ENCODE measurements around the gene SYS1. TPM values are rescaled to one million over a fixed set of nuclear protein-coding genes. Genes with fewer than 3 reads are reported as not detected.

SYS1 gene
- total RNA-seq, 1 donor, result 31.8 TPM

DNA sequence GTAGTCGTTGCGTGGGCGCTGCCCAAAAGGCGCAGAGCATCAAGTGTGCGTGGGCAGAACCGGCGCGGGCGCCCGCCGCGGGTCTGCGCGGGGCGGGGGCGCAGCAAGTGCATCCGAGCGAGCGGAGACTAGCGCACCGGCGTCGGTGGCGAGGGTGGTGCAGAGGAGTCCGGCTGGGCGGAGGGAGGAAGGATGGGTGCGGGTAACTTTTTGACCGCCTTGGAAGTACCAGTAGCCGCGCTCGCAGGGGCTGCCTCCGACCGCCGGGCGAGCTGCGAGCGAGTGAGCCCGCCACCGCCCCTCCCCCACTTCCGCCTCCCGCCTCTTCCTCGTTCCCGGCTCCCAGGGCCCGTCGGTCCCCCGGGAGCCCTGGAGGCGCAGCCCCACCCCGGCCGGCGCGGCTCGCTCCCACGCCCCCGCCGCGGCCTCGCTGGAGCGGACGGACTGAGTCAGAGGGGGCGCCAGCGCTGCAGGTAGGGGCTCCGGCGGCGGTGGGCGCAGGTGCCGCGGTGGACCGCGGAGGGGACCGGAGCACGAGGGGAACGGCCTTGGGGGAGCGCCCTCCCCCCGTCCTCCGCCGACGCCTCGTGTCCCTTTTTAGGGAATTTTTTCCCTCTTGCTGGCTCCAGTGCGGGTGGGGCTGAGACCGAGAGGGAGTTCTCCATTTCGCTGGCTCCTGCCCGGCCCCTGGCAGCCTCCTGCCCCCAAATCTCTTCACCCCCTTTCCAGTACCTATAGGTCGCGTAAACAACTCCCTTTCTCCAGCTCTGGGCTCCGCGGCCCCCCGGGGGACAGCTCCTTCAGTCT is 43.5 kb downstream of the SYS1 start:
- TF ChIP-seq, protein P1, sequence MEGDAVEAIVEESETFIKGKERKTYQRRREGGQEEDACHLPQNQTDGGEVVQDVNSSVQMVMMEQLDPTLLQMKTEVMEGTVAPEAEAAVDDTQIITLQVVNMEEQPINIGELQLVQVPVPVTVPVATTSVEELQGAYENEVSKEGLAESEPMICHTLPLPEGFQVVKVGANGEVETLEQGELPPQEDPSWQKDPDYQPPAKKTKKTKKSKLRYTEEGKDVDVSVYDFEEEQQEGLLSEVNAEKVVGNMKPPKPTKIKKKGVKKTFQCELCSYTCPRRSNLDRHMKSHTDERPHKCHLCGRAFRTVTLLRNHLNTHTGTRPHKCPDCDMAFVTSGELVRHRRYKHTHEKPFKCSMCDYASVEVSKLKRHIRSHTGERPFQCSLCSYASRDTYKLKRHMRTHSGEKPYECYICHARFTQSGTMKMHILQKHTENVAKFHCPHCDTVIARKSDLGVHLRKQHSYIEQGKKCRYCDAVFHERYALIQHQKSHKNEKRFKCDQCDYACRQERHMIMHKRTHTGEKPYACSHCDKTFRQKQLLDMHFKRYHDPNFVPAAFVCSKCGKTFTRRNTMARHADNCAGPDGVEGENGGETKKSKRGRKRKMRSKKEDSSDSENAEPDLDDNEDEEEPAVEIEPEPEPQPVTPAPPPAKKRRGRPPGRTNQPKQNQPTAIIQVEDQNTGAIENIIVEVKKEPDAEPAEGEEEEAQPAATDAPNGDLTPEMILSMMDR (IDR thresholded peaks at IDR 0.05; ENCODE audit: extremely low read depth, low read depth, low read length), result no peak
- peak; percentile 96 for DNase-seq (ENCODE audit: insufficient read length, low spot score, missing footprints)
- H3K27me3 ChIP-seq (ENCODE audit: insufficient read depth, low read length), result no peaks in the 10 kb centered on the region
- no peaks in the 10 kb centered on the region for H3K36me3 ChIP-seq (ENCODE audit: insufficient read depth, low read length)
- H3K4me1 ChIP-seq (ENCODE audit: insufficient read depth, low read length), result peaks cover 12% of the 10 kb centered on the region
- peak overlapping the region; percentile 93 for H3K4me2 ChIP-seq (ENCODE audit: insufficient read depth, low read length)
- no peaks in the 10 kb centered on the region for H3K9me3 ChIP-seq (ENCODE audit: low read depth, low read length)
- H3K27ac ChIP-seq (ENCODE audit: low read depth, low read length), result peak overlapping the region; percentile 76
- peaks cover 3% of the 10 kb centered on the region for H3K79me2 ChIP-seq (ENCODE audit: insufficient read depth, low read length)
- H4K20me1 ChIP-seq (ENCODE audit: insufficient read depth, low read length), result peaks cover 5% of the 10 kb centered on the region
- H2AFZ ChIP-seq (ENCODE audit: low read length), result peak overlapping the region; percentile 83
- H3K4me3 ChIP-seq (ENCODE audit: insufficient read depth, low read length), result peak overlapping the region; percentile 82

DNA sequence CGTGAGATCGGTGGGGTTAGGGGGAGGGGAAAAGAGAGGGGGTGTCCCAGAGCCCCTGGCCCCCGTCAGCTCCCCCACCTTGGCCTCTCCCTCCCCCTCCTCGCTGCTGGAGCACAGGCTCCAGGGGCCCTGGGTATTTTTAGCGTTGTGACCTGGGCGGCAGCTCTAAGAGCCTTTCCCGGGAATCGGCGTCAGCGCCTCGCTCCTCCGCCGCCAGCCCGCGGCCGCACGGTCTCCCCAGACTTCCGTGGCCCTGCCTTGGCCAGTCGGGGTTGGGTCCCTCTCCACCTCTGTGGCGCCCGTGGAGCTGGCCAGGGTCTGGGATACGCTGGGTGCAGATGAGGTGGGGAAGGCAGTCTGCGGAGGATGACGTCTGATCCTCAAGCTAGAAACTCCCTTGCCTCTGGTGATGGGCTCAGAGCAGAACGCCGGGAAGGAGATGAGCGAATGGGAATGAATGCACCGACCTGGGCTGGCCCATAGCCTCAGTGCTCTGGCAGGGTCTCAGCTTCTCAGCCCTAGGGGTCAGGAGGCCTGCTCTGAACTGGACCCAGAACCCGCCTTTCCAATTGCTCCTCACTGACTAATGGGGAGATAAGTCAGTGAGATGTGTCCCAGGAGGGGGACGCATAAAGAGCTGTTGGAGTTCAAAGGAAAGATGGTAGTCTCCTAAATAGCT is 44.2 kb downstream of the SYS1 start:
- Histone ChIP-seq H3K27ac (ENCODE audit: low read depth, low read length) (peak overlapping the region; percentile 76), H3K27me3 (ENCODE audit: insufficient read depth, low read length) (no peaks in the 10 kb centered on the region), H3K4me1 (ENCODE audit: insufficient read depth, low read length) (peaks cover 12% of the 10 kb centered on the region), H3K4me2 (ENCODE audit: insufficient read depth, low read length) (peak overlapping the region; percentile 93), H3K4me3 (ENCODE audit: insufficient read depth, low read length) (peak overlapping the region; percentile 82), H3K36me3 (ENCODE audit: insufficient read depth, low read length) (no peaks in the 10 kb centered on the region), H2AFZ (ENCODE audit: low read length) (peak overlapping the region; percentile 48), H3K9me3 (ENCODE audit: low read depth, low read length) (no peaks in the 10 kb centered on the region), H3K79me2 (ENCODE audit: insufficient read depth, low read length) (peaks cover 3% of the 10 kb centered on the region), H4K20me1 (ENCODE audit: insufficient read depth, low read length) (peaks cover 5% of the 10 kb centered on the region)
- peak; percentile 94 for DNase-seq (ENCODE audit: insufficient read length, low spot score, missing footprints)
- TF ChIP-seq, protein P1 (IDR thresholded peaks at IDR 0.05; ENCODE audit: extremely low read depth, low read depth, low read length), result no peak

DNA sequence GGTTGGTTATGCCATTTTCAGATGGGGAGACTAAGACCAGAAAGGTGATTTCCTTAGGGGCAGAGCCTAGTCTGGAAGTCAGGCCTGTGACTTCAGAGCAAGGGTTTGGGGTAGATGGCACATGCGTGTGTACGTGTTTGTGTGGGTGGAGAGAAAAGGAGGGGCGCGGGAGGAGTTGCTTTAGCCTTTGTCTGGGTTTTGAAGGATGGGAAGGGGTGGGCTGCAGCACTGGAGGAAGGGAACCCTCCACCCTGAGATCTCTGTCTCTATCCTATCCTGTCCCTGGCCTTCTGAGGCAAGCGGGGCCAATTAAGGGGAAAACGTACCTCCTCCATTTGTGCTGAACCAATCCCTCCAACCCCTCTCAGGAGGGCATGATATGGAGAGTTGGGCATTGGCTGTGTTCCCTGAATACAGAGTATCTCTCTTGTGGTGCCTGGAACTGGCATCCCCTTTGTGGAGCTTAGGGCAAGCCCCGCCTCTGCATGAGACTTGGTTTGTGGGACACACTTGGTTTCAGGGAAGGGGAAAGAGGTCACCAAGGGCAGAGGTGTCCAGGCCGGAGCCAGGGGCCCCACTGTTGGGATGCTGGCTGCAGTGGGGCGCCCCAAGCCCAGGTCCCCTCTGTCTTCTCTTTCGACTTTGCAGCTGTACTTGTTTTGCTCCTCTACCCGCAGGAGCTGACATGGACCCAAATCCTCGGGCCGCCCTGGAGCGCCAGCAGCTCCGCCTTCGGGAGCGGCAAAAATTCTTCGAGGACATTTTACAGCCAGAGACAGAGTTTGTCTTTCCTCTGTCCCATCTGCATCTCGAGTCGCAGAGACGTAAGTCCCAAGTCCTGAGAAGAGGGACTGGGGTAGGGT is 45.1 kb downstream of the SYS1 start, which contains the start of gene DBNDD2:
TSS of gene DBNDD2 (plus strand) at position 507 of the 863 bp plus-strand sequence. CDS start at position 686, 179 bp downstream.
- Histone ChIP-seq H3K36me3 (ENCODE audit: insufficient read depth, low read length) (no peaks in the 10 kb centered on the region), H3K9me3 (ENCODE audit: low read depth, low read length) (no peaks in the 10 kb centered on the region), H3K27ac (ENCODE audit: low read depth, low read length) (peak within 1 kb of the TSS; percentile 76), H4K20me1 (ENCODE audit: insufficient read depth, low read length) (peaks cover 5% of the 10 kb centered on the region), H3K4me1 (ENCODE audit: insufficient read depth, low read length) (peaks cover 12% of the 10 kb centered on the region), H3K27me3 (ENCODE audit: insufficient read depth, low read length) (no peaks in the 10 kb centered on the region), H2AFZ (ENCODE audit: low read length) (peak within 1 kb of the TSS; percentile 48), H3K4me2 (ENCODE audit: insufficient read depth, low read length) (peak within 1 kb of the TSS; percentile 93), H3K4me3 (ENCODE audit: insufficient read depth, low read length) (peak within 1 kb of the TSS; percentile 82), H3K79me2 (ENCODE audit: insufficient read depth, low read length) (peaks cover 3% of the 10 kb centered on the region)
- TF ChIP-seq, protein P1 (IDR thresholded peaks at IDR 0.05; ENCODE audit: extremely low read depth, low read depth, low read length), result no peak
- DNase-seq (ENCODE audit: insufficient read length, low spot score, missing footprints), result peak; percentile 66

All from osteoblast (primary cell).